Smooth muscle cell of the brain vasculature (primary cell): ENCODE data around the gene PNMA6F.

ENCODE experiments used
- DNase-seq: peaks from one replicate; pipeline ENCODE4 v3.0.0-alpha.2; 2012; ENCODE audit warnings: low read depth, low spot score

Gene PNMA6F

GRCh38 chrX:153321381-153322124 lies at the start of gene PNMA6F:
PNMA6F (minus strand) TSS chrX:153321767; CDS start chrX:153320674, 1,093 bp downstream.
- no peak for DNase-seq

DNA sequence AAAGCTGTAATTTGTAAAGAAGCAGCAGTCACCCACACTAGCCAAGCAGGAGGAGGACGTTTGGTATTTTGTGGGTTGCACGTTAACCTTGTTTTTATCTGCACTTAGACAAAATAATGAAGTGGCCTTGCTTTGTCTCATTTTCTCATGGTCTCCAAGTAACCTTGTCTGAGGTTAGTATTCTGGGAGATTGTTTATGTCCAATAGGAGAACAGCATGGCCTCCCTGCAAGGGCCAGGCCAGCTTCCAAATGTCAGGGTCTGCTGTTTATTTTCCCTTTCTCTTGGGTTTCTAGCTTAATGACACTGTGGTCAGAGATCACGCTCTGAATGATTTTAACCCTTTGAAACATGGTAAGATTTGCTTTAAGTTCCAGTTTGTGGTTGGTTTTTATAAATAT lies 49.7 kb upstream of the PNMA6F start:
- no peak for DNase-seq

- DNase-seq: no peak
These were observed 48.9 kb upstream of the PNMA6F start for GRCh38 chrX:153370293-153371055.

DNA sequence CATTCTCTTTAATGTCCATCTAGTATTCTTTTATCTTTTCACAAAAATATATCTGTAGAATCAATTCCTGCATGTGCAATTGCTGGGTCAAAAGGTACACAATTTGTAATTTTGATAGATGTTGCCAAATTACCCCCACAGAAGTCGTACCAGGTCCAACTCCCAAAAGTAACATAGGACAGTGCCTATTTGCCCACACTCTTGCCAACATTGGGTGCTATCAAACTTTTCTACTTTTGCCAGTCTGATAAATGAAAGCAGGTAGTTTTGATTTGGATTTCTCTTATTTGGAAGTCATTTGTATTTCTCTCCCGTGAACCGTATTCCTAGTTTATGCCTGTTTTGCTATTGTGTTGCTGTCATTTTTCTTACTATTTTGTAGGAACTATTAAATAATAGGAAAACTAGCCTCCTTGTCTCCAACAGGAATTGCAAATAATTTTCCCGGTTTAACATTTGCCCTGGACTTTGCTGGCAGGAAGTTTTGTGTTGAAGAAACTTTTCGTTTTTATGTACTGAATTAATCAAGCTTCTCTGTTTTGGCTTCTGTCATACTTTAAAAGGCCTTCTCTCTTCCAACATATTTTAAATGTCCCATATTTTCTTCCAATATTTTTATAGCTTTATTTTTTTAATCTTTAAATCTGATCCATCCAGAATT lies 45.4 kb upstream of the PNMA6F start:
- DNase-seq: no peak

DNA sequence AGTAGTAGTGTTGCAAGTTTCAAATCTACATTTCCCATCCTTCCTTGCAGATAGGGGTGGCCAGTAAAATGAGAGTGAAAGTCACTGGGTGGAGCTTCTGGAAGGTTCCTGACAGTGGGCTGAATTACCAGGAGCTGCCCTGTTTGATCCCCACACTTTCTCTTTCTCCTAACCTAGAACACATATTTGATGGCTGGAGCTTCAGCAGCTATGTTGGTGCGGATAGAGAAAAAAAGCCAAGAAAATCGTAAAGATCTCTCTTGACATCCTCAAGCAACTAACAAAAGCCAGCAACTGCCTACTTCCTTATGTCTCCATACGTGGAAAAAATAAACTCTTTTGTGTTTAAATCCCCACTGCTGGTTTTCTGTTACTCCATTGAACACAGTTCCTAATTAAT lies 44.6 kb upstream of the PNMA6F start:
- DNase-seq: no peak

DNA sequence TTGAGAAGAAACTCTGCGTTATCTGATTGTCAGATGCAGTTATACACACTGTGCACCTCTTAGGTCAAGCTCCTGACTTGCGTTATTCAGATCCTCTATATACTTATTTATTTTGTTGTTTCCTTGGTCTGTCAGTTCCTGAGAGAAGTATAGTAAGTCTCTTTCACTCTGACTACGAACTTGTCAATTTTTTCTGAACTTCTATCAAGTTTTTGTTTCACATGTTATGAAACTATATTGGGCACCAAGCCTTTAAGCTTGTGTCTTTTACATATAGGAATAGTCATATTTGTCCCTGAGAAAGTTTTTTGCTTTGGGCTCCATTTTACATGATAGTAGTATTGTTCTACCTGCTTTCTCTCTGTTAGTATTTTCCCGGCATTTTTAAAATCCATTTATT lies 44.1 kb upstream of the PNMA6F start:
- no peak for DNase-seq

DNA sequence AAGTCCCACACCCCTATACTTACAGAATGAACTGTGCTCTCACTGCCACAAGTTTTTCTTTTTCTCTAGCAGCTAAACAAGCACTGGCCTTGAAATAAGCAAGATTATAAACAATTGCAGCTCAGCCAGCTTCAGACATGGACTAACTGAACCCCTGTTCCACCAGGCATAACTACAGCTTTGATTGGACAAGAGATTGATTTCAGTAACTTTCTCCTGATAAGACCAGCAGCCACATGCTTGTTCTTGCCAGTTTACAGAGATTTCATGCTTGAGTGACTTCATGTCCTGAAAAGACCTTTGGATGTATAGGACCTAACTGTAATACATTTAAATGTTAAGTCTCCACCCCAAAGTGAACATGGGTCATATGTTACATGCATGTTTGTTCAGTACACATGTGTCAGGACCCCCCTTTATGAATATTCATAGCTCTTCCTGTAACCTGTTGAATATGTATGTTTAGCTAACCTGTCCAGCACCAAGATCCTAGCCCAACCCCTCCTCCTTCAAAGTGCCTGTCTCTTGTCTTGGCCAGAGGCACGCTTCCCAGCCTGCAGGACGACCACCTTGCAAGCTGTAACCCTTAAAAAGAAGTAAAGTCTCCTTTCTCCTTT lies 40.3 kb upstream of the PNMA6F start:
- no peak for DNase-seq

DNA sequence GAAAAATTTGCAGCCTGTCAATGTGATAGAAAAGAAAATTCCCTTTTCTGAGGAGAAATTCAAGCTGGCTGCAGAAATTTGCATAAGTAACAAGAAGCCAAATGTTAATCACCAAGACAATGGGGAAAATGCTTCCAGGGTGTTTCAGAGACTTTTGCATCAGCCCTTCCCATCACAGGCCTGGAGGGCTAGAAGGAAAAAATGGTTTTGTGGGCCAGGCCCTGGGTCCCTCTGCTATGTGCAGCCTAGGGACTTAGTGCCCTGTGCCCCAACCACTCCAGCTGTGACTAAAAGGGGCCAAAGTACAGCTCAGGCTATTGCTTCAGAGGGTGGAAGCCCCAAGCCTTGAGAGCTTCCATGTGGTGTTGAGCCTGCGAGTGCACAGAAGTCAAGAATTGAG lies 36.3 kb upstream of the PNMA6F start:
- DNase-seq: no peak

DNA sequence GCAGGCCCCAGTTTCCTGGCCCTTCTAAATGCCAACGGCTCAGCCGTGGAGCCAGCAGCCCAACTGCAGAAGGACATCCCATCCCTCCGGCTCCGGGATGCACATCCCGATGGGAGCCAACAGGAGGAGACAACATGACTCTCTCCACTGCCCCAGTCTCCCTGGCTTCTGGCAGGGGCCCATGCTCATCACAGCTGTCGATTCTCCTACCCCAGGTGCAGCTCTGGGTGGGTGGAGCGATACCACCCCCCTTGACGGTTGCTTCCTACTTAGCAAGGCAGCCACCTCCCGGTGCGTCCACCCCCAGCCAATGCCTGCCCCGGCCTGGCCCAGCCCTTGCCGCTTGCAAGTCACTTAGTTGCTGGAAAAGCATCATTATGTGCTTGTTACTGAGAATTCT lies 31.8 kb upstream of the PNMA6F start:
- DNase-seq: no peak

DNA sequence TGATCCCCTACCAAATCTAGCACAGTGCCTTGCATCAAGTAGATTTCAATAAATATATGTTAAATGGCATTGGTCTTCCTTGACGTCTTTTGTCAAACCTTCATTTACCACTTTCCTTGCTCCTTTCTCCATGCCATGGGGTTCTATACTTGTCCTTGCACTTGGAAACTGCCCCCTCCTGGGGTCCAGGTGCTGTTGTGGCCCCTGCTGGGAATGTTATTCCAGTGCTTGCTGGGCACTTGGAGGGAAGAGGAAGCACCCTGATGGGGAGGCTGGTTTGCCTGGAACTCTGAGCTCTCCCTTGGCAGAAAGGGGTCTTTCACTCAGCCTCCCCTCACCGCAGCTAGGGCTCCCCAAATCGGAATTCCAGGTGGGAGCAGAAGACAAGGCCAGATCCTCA lies 31.3 kb upstream of the PNMA6F start:
- DNase-seq: no peak

DNA sequence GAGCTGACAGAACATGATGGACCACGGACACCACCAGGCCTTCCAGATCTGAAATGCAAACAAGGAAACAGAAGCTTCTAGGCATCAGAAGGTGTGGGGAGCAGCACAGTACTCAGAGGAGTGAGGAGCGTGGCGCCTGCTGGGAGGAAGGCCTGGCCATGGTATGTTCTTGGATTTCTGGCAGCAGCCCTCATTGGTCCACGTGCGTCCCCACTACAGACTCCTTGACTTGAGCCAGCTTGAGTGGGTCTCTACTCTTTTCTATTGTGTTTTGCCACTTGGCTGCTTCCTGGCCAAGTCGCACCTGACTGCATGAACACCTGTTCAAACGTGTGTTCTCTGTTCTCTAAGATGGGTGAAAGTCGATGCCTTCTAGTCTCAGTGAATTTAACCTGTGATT lies 30.4 kb upstream of the PNMA6F start:
- no peak for DNase-seq

DNA sequence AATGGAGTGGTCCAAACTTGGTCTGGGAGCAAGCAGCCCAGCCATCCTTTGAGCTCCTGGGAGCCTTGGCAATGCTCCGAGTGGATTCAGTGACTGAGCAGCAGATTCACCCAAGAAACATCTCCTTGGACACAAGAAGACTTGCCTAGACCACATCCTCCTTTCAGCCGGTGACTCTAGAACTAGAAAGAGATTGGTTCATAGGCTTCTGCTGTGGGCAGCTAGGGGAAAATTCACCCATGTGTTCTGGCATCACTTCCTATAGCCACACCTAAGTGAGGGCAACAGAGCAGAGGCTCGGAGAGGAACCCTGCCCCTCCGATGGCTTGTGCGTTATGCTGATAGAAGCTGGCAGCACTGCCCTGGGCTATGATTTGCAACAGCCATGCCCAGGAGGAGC lies 28.4 kb upstream of the PNMA6F start:
- DNase-seq: no peak

- DNase-seq: no peak
These were observed 26.9 kb upstream of the PNMA6F start for GRCh38 chrX:153348421-153348820.

DNA sequence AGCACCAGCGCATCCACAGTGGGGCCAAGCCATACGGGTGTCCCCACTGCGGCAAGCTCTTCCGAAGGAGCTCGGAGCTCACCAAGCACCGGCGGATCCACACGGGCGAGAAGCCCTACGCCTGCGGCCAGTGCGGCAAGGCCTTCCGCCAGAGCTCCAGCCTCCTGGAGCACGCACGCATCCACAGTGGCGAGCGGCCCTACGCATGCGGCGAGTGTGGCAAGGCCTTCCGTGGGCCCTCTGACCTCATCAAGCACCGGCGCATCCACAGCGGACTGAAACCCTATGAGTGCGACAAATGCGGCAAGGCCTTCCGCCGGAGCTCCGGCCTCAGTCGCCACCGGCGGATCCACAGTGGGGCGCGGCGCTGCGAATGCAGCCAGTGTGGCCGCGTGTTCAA lies 26.0 kb upstream of the PNMA6F start:
- no peak for DNase-seq

DNA sequence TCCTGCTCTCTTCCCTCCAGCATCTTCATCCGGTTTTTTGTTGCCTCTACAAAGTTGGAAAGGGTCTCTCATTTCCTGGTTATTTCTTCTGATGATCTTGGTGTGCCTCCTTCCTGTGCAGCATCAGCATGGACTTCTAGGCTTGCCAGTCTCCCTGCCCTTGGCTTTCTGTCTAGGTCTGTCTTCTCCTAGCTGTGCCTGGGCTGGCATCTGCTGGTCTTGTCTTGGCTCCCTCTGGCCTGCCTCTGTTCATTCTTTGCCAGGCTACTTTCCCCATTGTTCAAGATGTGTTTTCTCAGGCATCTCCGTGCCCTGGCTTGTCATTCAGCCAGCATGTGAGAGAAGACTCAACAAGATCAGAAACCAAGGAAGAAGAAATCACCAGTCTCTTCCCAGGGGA lies 22.1 kb upstream of the PNMA6F start:
- no peak for DNase-seq

DNA sequence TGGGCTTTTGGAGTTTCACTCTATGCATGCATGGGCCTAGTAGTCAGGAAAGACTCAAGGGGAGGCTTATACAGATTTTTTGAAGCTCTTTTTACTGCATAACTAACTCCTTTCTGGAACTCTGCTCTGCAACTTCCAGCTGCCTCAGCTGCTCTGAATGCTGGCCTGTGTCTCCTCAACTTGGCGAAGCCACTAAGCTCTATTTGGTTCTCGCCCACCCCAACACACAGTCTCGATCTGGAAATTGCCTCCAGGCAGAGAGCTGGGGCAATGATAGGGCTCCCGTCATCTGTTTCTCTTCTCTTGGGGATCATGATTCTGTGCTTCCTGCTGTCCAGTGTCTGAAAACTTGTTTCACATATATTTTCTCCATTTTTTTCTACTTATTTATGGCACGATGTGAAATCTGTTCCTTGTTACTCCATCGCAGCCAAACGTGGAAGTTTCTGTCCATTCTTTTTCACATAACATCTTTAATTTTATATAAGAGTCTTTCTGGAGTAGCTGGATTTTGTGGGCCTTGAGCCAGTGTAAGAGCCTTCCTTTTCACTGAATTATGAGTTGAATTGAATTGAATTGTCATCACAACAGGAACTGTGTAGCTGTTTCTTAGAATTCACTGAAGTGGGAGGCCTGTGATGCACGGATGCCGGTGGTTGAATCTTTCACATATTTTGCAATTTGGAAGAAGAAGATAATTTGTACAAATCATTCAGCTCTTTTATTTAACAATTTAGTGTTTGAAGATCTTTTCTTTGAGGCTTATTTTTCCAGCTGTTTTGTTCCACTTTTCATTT lies 21.4 kb upstream of the PNMA6F start:
- no peak for DNase-seq

DNA sequence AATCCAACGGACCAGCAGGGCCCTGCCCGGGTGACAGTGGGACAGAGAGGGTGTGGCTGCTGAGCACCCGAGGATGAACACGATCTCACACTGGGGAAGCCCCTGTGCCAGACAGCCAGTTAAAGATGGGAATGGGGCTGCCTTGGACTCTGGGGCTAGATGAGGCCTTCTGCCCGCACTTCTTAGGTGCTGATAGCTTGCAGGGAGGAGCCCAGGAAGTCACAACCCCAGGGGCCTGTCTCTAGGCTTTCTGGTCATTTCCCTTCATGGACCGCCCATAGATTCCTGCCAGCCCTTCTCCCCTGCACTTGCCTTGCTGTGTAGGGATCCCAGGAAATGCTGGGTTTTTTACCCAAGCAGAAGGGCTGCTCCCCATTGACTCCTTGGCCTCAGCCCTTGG lies 18.5 kb upstream of the PNMA6F start:
- no peak for DNase-seq

GRCh38 chrX:153339662-153340061 lies 18.1 kb upstream of the PNMA6F start:
- DNase-seq: no peak

GRCh38 chrX:153338836-153339235 lies 17.3 kb upstream of the PNMA6F start:
- DNase-seq: no peak

DNA sequence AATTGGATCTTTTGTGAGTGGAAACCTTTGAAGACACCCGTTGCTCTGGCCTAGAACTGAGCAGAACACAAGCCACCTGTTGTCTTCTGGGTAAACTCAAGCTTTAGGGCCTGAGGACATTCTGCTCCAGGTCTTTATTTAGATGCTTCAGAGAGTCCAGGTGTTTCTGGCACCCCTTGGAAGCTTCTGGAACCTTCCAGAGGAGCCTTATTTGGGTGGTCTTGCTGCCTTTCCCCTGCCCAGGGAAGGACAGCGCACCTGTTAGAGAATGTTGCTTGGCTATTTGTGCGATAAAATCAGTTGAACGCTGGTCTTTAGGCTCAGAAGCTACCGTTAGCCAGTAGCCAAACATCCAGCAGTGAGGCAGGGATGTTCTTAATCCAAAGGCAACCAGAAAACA lies 15.4 kb upstream of the PNMA6F start:
- no peak for DNase-seq

- DNase-seq: no peak
These were observed 14.7 kb upstream of the PNMA6F start for GRCh38 chrX:153336121-153336894.
